BLaER1 treated with 17β-estradiol and CSF1 and Interleukin-3, amounts not matched to agents 10 nM and 100 nM (cell line): Measurements from ENCODE around the gene CAMK2A.

Experiments used
- H3K27ac ChIP-seq, 11 experiments: shearing (Covaris generic); formaldehyde crosslinking; 2 replicates each; pipeline ENCODE4 v1.8.1; 2022
- H3K27me3 ChIP-seq, 11 experiments: shearing (Covaris generic); formaldehyde crosslinking; 2 replicates each; pipeline ENCODE4 v1.8.1; 2022
- H3K36me3 ChIP-seq, 11 experiments: shearing (Covaris generic); formaldehyde crosslinking; 2 replicates each; pipeline ENCODE4 v1.8.1; 2022
- H3K4me1 ChIP-seq, 10 experiments: shearing (Covaris generic); formaldehyde crosslinking; 2 replicates each; pipeline ENCODE4 v1.8.1; 2022
- H3K4me2 ChIP-seq, 11 experiments: shearing (Covaris generic); formaldehyde crosslinking; 2 replicates each; pipeline ENCODE4 v1.8.1; 2022
- H3K4me3 ChIP-seq, 10 experiments: shearing (Covaris generic); formaldehyde crosslinking; 2 replicates each; pipeline ENCODE4 v1.8.1; 2022
- H3K9ac ChIP-seq, 11 experiments: shearing (Covaris generic); formaldehyde crosslinking; 2 replicates each; pipeline ENCODE4 v1.8.1; 2022
- H3K9me3 ChIP-seq, 11 experiments: shearing (Covaris generic); formaldehyde crosslinking; replicated peaks in 1 of 11; 2 replicates each; pipeline ENCODE4 v1.8.1; 2022
- H4K20me1 ChIP-seq, 11 experiments: shearing (Covaris generic); formaldehyde crosslinking; 2 replicates each; pipeline ENCODE4 v1.8.1; 2022
- Cebpa-rat ChIP-seq, 11 experiments: shearing (Covaris generic); IDR thresholded peaks; 2 replicates each; pipeline ENCODE4 v1.8.1; 2022

CAMK2A gene

DNA sequence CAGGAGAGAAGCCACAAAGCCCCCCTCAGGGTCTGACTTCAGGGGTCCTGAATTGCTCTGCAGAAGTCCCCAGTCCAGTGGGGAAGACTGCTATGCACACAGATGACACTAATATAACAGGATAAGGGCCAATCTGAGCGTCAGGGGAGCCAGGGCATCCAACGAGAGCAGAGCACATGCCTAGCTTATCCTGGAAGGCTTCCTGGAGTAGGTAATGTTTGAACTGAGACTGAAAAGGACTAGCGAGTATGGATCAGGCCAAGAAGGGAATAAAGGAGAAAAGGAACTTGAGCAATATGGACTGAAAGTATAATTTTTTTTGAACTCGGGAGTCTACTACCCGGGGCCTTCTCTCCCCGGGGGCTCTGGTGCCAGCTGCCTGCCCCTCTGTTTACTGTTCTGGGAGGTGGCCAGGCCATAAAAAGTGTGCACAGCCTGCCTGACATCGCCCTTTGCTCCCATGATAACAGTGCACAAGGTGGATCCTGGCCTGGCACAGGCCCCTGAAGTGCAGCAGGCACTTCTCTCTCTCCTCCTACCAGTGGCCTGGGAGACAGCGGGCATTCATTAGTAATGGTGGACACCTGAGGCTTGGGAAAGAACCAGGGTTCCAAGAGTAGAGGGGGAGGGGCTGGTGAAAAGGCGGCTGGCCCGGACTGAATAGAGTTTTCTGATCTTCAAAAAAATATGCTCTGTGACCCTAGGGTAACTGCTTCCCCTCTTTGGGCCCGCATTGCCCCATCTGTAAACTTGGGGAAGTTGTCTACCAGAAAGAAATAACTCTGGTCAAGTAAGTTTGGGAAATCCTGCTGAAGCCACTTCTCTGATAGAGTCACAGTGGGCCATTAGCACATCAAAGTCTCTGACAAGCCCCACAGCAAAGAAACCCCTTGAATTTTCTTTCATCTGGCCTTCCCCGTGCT lies 104.3 kb downstream of the CAMK2A start:
- TF ChIP-seq Cebpa-rat (IDR thresholded peaks at IDR 0.05): no peak
- 0 out of 22 replicates have a peak overlapping the region, but pooled peaks of 1 of the 11 experiments have one; percentile 20 for H3K9ac ChIP-seq
- no peak overlapping the region for H3K4me3 ChIP-seq
- H3K4me1 ChIP-seq: peaks cover 20 to 39% (median 31%) of the 10 kb centered on the region in 10 experiments
- H4K20me1 ChIP-seq: peaks cover 0 to 8% (median 0%) of the 10 kb centered on the region in 11 experiments; a peak in 4 of 22 replicates
- peaks cover 27 to 38% (median 29%) of the 10 kb centered on the region in 11 experiments for H3K27me3 ChIP-seq
- no peak overlapping the region for H3K27ac ChIP-seq
- H3K4me2 ChIP-seq: peak overlapping the region; percentile 24 to 61 (median 33); a peak in 19 of 22 replicates
- H3K9me3 ChIP-seq: no peaks in the 10 kb centered on the region
- no peaks in the 10 kb centered on the region for H3K36me3 ChIP-seq

- H3K9me3 ChIP-seq: no peaks in the 10 kb centered on the region
- no peak for TF ChIP-seq Cebpa-rat (IDR thresholded peaks at IDR 0.05)
- no peak overlapping the region for H3K9ac ChIP-seq
- no peak overlapping the region for H3K27ac ChIP-seq
- peak overlapping the region in 2 of 11 experiments; percentile 4 to 16; a peak in 1 of 22 replicates for H3K4me2 ChIP-seq
- peaks cover 14 to 34% (median 26%) of the 10 kb centered on the region in 10 experiments for H3K4me1 ChIP-seq
- no peaks in the 10 kb centered on the region for H3K36me3 ChIP-seq
- no peak overlapping the region for H3K4me3 ChIP-seq
- no peaks in the 10 kb centered on the region for H4K20me1 ChIP-seq
- peaks cover 15 to 26% (median 17%) of the 10 kb centered on the region in 11 experiments for H3K27me3 ChIP-seq
Observed at GRCh38 chr5:150184006-150184405, 105.6 kb downstream of the CAMK2A start.

DNA sequence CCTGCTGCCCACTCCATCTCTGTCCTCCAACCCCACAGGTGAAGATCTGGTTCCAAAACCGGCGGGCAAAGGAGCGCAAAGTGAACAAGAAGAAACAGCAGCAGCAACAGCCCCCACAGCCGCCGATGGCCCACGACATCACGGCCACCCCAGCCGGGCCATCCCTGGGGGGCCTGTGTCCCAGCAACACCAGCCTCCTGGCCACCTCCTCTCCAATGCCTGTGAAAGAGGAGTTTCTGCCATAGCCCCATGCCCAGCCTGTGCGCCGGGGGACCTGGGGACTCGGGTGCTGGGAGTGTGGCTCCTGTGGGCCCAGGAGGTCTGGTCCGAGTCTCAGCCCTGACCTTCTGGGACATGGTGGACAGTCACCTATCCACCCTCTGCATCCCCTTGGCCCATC lies 106.1 kb downstream of the CAMK2A start:
- H3K27me3 ChIP-seq: peaks cover 9 to 20% (median 11%) of the 10 kb centered on the region in 11 experiments
- peaks cover 14 to 34% (median 26%) of the 10 kb centered on the region in 10 experiments for H3K4me1 ChIP-seq
- H4K20me1 ChIP-seq: no peaks in the 10 kb centered on the region
- H3K4me3 ChIP-seq: no peak overlapping the region
- no peak overlapping the region for H3K27ac ChIP-seq
- no peak overlapping the region for H3K9ac ChIP-seq
- no peak for TF ChIP-seq Cebpa-rat (IDR thresholded peaks at IDR 0.05)
- no peaks in the 10 kb centered on the region for H3K9me3 ChIP-seq
- peak overlapping the region in 1 of 11 experiments; percentile 16; a peak in 1 of 22 replicates for H3K4me2 ChIP-seq
- no peaks in the 10 kb centered on the region for H3K36me3 ChIP-seq

DNA sequence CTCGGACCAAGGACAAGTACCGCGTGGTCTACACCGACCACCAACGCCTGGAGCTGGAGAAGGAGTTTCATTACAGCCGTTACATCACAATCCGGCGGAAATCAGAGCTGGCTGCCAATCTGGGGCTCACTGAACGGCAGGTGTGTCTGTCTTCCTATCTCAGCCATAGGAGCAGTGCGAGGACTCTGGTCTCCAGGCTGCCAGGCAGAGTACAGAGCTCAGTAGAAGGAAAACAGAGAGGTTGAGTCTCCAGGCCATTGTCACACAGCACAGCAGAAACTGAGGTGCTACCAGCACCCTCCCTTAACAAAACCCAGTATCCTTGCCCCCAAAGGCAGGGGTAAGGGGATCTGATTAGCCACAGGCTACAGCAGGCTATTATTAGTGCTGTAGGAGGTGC lies 106.8 kb downstream of the CAMK2A start:
- H3K4me3 ChIP-seq: no peak overlapping the region
- H3K27ac ChIP-seq: no peak overlapping the region
- H3K36me3 ChIP-seq: no peaks in the 10 kb centered on the region
- H4K20me1 ChIP-seq: no peaks in the 10 kb centered on the region
- H3K4me1 ChIP-seq: peaks cover 14 to 34% (median 26%) of the 10 kb centered on the region in 10 experiments
- no peaks in the 10 kb centered on the region for H3K9me3 ChIP-seq
- TF ChIP-seq Cebpa-rat (IDR thresholded peaks at IDR 0.05): no peak
- H3K4me2 ChIP-seq: no peak overlapping the region
- no peak overlapping the region for H3K9ac ChIP-seq
- H3K27me3 ChIP-seq: peaks cover 2 to 14% (median 4%) of the 10 kb centered on the region in 11 experiments; a peak in 20 of 22 replicates

DNA sequence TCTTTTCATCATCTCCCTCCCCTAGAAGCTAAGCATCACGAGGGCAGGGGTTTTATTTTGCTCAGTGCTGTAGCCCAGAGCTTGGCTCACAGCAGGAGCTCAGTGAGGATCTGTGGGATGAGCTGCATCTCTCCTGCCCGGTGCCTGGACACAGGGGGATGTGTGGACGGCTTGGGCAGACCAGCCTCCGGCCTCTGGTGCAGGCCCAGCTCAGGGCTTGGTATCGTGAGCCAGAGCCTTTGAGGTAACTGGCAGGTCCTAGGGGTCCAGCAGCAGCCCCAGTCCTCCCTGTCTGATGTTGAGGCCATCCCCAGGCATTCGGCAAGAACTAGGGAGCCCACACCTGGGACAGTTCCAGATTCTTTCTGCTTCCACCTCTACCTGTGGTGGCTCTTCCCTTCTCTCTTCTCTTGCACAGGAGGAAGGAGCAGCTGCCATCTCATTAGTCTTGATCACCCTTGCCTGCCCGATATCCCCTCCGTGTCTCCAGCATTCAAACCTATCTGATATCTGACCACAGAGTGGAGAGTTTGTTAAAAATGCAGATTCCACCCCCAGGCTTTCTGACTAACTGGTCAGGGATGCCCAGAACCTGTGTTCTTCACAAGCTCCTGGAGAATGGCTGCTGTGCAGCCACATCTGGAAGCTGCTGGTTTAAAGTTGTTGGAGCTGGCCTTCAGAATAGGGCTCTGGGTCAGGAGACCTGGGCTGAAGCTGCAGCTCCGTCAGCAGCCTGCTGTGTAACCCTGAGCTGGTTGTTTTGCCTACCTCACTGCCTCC lies 107.6 kb downstream of the CAMK2A start:
- Histone ChIP-seq H3K9ac (no peak overlapping the region), H3K27me3 (peaks cover 0 to 7% (median 0%) of the 10 kb centered on the region in 11 experiments; a peak in 4 of 22 replicates), H4K20me1 (no peaks in the 10 kb centered on the region), H3K27ac (no peak overlapping the region), H3K4me2 (no peak overlapping the region), H3K4me3 (no peak overlapping the region), H3K36me3 (no peaks in the 10 kb centered on the region), H3K4me1 (peaks cover 15 to 34% (median 27%) of the 10 kb centered on the region in 10 experiments), H3K9me3 (no peaks in the 10 kb centered on the region)
- TF ChIP-seq Cebpa-rat (IDR thresholded peaks at IDR 0.05): no peak

- H3K9ac ChIP-seq: peak overlapping the region in 3 of 11 experiments; percentile 8 to 19 (median 16); a peak in 1 of 22 replicates
- H3K36me3 ChIP-seq: no peaks in the 10 kb centered on the region
- no peaks in the 10 kb centered on the region for H3K9me3 ChIP-seq
- H3K27me3 ChIP-seq: no peaks in the 10 kb centered on the region
- no peaks in the 10 kb centered on the region for H4K20me1 ChIP-seq
- TF ChIP-seq Cebpa-rat (IDR thresholded peaks at IDR 0.05): no peak
- H3K4me2 ChIP-seq: peak overlapping the region in 10 of 11 experiments; percentile 3 to 63 (median 43); a peak in 14 of 22 replicates
- H3K4me3 ChIP-seq: no peak overlapping the region
- peaks cover 19 to 37% (median 25%) of the 10 kb centered on the region in 10 experiments for H3K4me1 ChIP-seq
- no peak overlapping the region for H3K27ac ChIP-seq
Observed at GRCh38 chr5:150181027-150181426, 108.5 kb downstream of the CAMK2A start.

DNA sequence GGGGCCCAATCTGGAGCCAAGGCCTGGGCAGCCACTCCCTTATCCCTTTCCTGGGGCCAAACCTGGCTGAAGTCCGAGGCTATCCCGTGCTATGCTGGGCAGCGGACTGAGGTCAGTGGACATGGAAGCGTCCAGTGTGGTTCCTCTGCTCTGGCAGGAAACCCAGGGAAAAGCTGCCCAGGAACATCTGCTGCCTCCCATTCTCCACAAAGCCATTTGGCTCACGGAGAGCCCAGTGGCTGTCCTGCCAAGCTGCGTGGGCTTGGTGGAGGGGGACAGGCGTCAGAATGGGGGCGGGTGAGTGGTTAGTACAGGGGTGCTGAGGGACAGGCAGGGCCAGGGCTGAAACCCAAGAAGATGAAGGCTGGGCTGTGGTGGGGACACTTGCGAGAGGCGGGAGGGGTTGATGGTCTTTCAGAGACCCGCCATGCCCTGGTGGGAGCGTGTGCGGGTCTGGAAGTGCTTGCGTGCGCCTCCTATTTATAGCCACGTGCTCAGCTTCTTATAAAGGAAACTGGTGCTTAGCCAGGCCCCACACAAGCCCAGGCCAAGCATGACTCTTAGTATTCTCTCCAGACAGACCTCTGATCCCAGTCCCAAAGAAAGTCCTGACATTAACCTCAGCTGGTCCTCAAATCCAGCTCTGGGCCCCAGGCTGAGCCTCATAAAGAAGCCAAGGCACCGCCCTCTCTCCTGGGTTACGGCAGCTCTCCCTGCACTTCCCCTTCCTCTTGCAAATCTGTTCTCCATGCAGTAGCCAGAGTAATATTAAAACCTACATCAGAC lies 109.1 kb downstream of the CAMK2A start:
- Histone ChIP-seq H3K36me3 (no peaks in the 10 kb centered on the region), H3K27me3 (no peaks in the 10 kb centered on the region), H3K9me3 (no peaks in the 10 kb centered on the region), H3K4me2 (peak overlapping the region in 10 of 11 experiments; percentile 3 to 63 (median 43); a peak in 15 of 22 replicates), H3K4me3 (no peak overlapping the region), H3K9ac (peak overlapping the region in 4 of 11 experiments; percentile 8 to 57 (median 18); a peak in 2 of 22 replicates), H3K4me1 (peaks cover 16 to 37% (median 27%) of the 10 kb centered on the region in 10 experiments), H3K27ac (peak overlapping the region in 6 of 11 experiments; percentile 0 to 44 (median 17); a peak in 7 of 22 replicates), H4K20me1 (no peaks in the 10 kb centered on the region)
- TF ChIP-seq Cebpa-rat (IDR thresholded peaks at IDR 0.05): no peak

DNA sequence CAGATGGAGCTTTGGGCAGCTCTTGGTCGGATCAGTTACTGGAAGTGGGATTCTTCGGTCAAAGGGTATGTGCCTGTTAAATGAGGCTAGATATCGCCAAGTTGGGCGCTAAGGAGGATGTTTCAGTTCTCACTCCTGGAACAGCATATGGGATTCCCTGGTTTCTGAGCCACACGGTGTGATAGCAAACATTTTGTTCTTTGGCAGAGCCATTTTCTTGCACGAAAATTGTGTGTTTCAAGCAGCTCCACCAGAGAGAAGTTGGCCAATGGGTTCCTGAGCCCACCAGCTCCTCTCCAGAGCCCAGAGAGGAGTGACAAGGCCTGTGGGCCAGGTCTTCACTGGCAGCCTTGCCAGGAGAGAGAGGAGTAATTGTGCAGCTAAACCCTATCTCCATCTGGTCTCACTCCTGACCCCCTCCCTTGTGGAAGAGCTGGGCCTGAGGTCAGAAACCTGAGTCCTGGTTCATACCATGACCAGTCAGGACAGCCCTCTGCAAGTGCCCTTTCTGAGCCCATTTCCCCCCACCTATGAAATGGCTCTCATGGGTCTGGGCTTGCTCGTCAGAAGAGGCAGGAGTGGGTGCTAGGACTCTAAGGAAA lies 110.5 kb downstream of the CAMK2A start:
- H3K4me3 ChIP-seq: no peak overlapping the region
- H4K20me1 ChIP-seq: no peaks in the 10 kb centered on the region
- H3K4me2 ChIP-seq: no peak overlapping the region
- TF ChIP-seq Cebpa-rat (IDR thresholded peaks at IDR 0.05): no peak
- H3K9me3 ChIP-seq: no peaks in the 10 kb centered on the region
- no peaks in the 10 kb centered on the region for H3K36me3 ChIP-seq
- peaks cover 10 to 38% (median 22%) of the 10 kb centered on the region in 10 experiments for H3K4me1 ChIP-seq
- no peak overlapping the region for H3K9ac ChIP-seq
- H3K27me3 ChIP-seq: no peaks in the 10 kb centered on the region
- H3K27ac ChIP-seq: no peak overlapping the region
